Measurements from ENCODE around the gene HELZ2.
"Not testable (repeated sequence)": the region's sequence is repeated elsewhere in the genome, so short reads cannot be mapped to it uniquely, and the experiment has no call there.

HELZ2 gene, protein sequence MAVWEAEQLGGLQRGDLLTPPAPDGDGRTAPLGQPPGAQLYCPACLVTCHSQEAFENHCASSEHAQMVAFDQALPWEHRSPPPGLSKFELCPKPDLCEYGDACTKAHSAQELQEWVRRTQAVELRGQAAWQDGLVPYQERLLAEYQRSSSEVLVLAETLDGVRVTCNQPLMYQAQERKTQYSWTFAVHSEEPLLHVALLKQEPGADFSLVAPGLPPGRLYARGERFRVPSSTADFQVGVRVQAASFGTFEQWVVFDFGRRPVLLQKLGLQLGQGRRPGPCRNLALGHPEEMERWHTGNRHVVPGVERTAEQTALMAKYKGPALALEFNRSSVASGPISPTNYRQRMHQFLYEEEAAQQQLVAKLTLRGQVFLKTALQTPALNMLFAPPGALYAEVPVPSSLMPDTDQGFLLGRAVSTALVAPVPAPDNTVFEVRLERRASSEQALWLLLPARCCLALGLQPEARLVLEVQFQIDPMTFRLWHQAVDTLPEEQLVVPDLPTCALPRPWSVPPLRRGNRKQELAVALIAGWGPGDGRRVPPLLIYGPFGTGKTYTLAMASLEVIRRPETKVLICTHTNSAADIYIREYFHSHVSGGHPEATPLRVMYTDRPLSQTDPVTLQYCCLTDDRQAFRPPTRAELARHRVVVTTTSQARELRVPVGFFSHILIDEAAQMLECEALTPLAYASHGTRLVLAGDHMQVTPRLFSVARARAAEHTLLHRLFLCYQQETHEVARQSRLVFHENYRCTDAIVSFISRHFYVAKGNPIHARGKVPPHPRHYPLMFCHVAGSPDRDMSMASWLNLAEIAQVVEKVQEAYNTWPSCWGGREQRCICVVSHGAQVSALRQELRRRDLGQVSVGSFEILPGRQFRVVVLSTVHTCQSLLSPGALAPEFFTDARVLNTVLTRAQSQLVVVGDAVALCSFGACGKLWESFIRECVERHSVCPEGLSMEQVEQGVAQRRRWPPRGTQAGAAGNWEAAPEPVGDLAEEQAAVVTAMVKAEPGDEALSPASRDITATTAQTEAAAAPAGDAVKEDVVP (N-terminal part only)

DNA sequence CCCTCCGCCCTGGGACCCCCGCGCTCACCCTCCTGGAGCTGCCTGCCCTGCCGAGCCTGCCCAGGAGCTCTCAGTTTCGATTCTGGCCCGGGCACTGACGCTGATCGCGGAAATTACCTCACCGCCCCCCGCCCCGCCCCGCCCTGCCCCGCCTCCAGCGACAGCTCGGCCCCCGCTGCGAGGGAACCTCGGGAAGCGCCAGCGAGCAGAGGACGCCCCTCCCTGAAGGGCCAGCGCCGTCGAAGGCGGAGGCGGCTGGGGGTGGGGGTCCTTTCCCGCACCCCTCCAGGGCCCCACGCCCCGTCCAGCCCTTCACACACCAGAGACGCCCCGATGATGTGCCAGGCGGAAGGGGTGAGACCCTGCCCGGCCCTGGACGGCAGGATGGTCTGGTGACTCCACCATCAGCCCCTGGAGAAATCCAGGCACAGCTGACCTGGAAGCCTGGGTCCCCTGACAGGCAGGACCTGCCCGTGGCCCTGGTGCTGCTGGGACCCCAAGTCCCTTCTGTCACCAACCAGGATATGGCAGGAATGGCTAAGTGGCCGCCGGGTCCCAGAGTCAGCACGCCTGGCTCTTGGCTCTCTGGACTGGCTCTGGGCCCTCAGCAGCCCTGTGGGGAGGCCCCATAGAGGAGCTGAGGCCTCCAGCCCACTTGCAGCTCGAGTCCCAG lies at the start of gene HELZ2:
HELZ2 (minus strand) TSS at position 84 of the 673 bp plus-strand sequence. CDS start 1,854 bp downstream, outside the sequence.
- DNase-seq, result peak; percentile 54

DNA sequence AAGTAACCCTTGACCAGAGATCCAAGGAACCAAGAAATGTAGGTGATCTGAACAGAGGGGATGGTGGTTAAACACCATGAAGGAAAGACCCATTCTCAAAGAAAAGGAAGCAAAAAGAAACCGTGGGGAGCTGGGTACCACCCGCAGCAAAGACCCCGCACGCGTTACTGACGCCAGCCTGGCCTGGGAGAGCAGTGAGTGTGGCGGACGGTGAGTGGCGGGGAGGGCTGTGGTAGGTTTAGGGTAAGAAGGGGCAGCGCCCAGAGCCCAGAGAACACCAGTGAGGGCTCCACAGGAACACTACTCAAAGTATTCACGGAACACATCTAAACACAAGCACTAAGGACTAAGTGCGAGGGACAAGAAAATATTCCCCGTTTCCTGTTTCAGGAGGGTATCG lies 48.7 kb upstream of the HELZ2 start:
- no peak for DNase-seq

DNA sequence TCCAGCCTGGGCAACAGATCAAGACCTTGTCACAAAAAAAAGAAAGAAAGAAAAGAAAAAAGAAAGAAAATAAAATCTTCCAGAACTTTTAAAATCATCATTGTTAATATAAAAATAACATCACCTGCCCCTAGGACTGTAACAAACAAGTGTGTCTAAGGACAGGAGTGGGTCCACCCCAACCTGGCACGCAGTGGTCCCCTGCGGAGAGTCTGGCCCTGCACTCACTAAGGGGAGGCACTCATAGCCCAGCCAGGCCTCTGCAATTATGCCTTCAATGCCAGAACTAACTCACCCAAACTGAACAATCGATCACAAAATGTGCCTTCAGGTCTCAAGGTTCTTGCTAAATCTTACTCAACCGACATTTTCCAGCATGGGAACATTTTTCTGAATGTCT lies 48.1 kb upstream of the HELZ2 start:
- DNase-seq, result no peak

DNA sequence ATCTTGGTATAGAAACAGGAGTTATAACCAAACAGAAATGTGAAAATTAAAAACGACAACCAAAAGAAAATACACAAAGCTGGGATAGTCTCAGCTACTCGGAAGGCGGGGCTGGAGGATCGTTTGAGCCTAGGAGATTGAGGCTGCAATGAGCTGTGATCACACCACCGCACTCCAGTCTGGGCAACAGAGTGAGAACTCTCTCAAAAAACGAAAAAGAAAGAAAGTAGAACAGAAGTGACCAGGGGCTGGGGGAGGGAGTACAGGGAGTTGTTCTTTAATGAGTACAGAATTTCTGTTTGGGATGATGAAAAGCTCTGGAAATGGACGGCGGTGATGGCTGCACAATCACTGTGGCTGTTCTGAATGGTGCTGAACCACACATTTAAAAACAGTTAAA lies 47.0 kb upstream of the HELZ2 start:
- no peak for DNase-seq

DNA sequence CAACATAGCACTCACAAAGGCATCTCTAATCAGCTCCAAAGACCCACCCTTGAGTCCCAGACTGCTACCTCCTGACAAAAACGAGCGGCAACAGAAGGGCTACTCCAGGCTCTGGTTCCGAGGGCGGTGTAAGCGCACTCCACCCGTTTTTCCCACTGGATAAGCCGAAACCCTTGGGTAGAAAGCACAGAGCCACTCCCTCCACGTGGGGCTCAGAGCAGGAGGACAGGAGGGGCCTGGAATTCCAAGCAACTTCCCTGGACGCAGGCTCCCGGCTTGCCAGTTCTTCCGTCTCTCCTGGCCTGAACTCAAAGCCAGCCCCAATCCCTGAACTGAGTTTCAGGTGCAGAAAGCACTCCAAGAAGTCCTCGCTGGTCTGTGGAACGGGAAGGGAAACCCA lies 45.5 kb upstream of the HELZ2 start:
- DNase-seq, result no peak

DNA sequence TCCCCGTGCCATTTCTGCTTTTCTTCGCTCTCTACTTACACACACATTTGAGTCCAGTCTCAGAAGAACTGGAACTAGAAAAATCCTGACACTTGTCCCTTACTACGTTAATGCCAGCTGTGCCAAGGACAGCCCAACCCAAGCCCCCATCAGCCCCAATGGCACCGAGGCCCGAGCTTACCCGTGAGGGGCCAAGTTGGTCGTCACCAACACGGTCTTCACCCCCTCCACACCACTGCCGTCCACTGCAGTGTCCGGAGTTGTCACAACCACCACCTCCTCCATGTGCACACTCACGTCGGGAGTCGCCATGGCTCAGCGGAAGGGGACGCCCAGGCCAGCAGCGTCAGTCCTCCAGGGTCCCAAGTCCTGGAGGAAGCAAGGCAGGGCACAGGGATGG lies 45.0 kb upstream of the HELZ2 start:
- no peak for DNase-seq

DNA sequence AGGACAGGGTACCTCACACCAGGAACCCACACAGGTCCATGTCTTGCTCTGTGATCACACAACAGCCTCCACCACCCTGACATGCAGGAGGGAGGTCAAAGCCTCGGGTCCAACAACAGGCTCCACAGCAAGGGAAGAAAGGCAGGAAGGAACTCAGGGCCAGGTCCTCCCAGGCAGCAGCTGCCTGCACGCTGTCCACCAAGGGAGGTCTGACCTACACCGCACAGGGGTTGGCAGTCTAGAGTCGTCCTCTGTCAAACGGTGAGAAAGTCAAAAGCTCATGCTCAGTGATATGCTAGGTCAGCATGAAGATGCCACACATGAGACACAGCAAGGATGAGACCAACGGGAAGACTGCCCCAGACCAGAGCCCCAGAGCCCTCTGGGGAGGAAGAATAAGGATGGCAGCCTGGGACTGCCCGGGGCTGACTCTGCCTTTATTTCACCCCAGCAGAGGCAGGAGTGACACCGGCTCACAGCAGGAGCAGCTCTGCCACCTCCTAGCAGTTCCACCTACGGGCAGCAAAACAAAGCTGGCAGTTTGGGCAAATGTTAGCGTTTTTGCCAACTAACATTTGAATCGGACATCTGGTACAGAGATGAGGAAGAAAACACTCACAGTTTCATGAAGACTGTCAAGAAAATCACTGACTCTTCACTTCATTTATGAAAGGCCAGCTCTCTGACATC lies 44.4 kb upstream of the HELZ2 start:
- no peak for DNase-seq

DNA sequence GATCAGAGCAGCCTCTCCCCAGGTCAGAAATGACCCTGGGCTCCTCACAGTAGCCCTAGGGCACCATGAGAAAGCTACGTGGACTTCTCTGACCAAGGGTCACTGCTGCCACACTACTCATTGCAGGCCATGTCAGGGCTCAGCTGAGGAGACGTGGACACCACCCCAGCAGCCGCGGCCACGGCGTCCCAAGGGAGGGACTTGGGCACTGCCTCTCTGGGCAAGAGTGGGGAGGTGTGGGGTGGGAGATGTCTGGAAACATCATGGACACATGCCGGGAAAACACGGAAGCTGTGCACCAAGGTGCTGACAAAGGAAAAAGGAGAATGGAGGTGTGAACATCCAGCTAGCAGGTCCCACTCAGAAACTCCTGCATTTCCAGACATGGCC lies 43.8 kb upstream of the HELZ2 start:
- DNase-seq, result no peak

DNA sequence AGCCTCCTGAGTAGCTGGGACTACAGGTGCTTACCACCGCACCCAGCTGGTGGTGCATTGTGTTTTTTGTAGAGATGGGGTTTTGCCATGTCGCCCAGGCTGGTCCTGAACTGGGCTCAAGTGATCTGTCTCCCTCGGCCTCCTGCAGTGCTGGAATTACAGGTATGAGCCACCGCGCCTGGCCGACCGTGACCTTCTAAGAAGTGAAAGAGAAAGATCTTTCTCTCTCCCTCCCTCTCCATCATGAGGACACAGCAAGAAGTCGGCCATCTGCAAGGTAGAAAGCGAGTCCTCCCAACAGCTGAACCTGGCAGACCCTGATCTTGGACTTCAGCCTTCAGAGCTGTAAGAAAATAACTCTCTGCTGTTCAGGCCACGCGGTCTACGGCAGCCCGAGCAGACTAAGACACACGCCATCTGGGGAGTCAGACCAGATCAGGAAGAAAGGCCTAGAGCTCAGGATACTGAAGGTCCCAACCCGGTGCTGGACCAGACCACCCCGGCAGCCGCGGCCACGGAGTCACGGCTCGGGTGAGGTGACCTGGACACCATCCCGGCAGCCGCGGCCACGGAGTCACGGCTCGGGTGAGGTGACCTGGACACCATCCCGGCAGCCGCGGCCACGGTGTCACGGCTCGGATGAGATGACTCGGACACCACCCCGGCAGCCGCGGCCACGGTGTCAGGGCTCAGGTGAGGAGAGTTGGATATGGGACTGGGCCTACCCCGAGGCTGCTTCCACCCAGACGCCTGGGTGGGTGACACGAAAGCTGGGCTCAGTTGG lies 43.2 kb upstream of the HELZ2 start:
- no peak for DNase-seq

DNA sequence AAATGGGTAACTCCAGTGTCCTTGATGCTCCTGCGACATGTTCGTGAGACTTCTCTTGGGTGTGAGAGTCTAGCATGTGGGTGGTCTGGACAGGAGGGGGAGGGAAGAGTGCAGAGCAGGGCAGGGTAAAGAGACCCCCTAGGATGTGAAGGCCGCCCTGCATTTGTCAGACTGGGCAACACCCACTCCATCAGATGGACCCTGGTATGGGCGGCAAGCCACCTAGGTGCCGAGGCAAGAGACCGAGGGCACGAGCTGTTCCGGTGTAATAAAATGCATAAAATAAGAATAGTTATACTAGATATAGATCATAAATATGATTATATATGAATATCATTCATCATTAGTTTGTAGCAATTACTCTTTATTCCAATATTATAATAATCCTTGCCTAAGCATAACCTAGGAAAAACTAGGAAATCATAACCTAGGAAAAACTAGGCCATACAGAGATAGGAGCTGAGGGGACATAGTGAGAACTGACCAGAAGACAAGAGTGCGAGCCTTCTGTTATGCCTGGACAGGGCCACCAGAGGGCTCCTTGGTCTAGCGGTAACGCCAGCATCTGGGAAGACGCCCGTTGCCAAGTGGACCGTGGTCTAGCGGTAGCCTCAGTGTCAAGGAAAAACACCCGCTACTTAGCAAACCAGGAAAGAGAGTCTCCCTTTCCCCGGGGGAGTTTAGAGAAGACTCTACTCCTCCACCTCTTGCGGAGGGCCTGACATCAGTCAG lies 40.0 kb upstream of the HELZ2 start:
- DNase-seq, result not testable (repeated sequence)

DNA sequence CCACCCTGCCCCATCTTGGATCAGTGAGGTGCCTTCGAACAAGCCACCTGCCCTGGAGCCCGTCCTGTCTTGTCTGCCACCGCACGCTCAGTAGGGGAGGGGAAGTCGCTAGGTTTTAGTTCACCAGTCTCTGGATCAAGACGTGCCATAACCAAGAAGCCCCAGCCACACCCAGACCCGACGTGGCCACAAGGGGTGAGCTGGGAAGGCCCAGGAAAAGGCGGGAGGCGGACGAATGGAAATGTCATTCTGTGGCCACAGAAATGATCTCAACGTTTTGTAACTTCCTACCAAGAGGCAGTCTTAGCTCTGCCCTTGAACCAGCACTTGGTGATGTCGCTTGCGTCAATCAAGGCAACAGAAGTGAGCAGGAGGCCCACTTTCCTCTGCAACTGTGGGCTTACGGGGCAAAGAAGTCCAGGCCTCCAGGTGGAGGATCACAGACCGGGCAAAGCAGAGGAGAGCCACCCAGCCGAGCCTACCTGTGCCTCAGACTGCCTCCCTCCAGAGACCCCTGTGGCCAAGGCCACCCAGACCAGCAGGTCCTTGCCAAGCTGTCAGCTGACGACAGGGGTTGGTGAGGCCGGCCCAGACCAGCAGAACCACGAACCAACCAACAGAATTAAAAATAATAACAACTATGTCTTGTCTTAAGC lies 38.4 kb upstream of the HELZ2 start:
- no peak for DNase-seq

DNA sequence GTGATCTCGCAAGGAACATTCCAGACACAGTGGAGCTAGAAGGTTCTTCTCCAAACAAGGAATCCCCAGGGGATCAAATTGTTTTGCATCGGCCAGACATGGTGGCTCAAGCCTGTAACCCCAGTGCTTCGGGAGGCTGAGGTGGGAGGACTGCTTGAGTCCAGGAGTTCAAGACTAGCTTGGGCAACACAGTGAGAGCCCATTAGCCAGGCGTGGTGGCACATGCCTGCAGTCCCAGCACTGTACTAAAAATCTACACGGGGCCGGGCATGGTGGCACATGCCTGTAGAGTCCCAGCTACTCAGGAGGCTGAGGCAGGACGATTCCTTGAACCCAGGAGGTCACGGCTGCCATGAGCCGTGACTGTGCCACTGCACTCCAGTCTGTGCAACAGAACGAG lies 37.6 kb upstream of the HELZ2 start:
- DNase-seq, result no peak

DNA sequence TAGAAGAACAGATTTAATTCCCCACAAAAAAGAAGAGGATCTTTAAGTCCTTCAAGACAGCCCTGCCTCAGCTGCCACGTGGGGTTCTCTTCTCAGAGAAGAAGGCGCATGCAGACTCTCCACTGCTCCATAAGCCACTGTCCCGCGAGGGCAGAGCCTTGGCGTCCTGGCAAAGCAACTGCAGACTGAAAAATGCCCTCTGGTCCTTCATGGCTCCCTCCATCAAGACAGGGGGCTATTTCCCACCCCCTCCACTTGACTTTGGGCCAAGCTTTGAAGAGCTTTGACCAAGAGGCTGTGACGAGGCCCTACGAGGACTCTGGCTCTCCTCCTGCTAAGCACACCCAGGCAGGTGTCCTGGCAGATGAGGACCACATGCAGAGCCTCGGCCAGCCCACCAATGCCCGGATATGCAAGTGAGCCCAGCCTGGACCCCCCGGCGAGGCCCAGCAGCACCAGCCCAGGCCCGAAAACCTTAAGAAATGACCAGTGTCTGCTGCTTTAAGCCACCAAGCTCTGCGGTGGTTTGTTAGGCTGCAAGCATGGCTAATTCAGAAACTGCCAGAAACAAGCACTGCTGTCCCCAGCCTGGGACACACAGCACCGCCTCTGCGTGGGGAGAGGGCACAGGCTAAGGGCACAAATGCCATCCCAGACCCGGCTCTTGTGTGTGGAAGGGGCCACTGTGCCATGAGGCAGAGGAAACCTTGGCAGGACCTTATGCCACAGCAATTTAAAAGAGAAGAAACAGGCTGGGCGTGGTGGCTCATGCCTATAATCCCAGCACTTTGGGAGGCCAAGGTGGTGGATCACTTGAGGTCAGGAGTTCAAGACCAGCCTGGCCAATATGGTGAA lies 36.8 kb upstream of the HELZ2 start:
- DNase-seq, result no peak

DNA sequence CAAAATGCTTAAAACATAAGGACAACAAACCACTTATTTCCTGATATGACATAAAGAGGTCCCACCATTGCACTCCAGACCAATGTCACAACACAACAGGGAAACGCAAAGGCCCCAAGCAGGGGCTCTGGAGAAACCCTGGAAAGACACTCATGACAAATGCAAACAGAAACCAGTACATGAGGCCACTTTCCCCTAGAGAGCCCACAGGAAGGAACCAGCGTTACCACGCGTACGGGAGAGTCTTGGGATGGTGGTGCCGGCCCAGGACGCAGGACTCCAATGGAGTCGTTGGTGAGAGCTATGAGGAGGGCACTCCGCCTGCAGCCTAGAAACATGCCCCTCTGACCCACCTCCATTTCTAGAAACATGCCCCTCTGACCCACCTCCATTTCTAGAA lies 32.6 kb upstream of the HELZ2 start:
- no peak for DNase-seq

DNA sequence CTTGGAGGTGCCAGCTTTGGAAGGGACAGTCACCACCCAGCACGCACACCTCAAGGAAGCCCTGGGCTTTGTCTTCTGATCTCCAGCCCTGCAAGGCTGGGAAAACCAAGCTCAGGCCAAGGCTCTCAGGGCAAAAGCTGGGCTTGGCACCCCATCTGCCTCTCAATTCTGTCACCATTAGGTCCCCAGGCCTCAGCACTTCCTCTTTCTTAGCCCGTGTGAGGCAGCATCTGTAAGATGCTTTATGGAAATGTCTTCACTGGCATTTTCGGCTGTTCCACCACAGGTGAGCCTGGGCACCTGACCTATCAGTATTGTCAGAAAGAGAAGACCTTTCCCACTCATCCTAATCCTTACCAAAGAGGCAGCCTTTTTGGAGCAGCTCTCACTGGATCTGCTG lies 28.3 kb upstream of the HELZ2 start:
- no peak for DNase-seq

DNA sequence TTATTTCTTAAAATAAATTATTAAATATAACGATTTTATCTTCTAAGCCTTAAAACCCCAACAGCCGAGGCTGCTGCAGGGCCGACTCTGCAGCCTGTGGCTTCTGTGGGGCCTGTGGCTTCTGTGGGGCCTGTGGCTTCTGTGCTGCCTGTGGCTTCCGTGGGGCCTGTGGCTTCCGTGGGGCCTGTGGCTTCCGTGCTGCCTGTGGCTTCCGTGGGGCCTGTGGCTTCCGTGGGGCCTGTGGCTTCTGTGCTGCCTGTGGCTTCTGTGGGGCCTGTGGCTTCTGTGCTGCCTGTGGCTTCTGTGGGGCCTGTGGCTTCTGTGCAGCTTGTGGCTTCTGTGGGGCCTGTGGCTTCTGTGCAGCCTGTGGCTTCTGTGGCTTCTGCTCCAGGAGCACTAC lies 27.6 kb upstream of the HELZ2 start:
- not testable (repeated sequence) for DNase-seq

DNA sequence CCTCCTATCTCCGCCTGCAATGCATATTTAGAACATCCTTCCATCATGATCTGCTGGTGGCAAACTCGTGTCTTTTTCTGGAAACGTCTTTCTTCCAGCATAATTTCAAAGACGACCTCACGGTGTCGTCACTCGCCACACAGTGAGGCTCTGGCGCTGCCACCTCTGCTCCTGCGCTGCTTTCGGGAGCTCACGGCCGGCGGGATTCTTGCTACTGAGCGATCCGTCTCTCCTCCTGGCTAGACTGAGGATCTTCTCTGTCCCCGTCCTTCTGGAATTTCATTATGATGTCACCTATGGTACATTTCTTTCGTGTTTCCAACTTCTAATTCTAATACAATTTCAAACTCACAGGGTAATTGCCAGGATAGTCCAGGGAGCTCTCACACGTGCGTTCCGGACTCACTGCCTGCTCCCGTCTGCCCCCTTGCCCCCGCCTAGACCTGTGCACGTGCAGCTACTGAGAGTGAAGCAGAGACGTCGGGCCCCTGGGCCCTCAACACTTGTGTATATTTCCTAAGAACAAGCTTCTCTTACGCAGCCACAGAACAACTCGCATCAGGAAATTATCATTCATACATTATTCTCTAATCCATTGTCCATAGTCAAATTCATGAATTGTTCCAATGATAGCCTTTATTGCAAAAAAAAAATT lies 25.5 kb upstream of the HELZ2 start:
- DNase-seq, result no peak

DNA sequence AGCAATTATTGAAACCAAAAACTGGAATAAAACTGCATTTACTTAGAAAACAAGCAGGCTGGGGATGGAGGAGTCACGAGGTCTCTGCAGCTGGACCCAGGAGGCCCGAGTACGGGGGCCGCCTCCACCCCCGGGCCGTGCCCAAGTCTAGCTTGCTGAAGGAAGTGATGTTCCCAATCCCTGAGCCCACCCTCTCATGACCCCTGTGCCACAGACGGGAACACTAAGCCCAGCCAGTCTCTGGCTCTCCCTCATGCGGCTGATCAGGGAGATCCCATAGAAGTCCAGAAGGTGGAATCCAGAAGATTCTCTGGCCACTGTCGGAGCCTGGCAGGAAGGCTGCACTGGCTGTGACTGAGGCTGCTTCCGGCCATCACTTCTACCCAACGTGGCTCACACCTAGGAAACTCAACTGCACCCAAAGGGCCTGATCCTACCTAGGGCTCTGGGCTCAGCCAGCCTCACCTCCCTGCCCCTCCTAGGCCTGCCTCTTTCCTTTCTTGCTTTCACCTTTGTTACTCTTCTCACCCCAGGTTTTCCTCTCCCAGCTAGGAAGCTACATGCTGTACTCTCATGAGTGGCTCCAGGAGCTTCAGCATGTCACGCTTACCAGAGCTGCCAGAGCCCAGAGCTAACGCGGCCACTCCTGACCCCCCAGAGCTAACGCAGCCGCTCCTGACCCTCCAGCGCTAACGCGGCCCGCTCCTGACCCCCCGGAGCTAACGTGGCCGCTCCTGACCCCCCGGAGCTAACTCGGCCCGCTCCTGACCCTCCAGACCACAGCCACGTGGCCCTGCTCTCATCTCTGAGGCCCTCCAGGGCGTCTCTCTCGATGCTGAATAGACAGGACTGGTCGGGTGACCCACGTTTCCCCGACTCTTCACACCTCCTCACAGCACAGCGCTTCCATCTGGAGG lies 24.7 kb upstream of the HELZ2 start:
- DNase-seq, result no peak
